Liver (tissue), 9 donors: ENCODE data around the gene SYT17. TPM values are rescaled to one million over a fixed set of nuclear protein-coding genes. Genes with fewer than 3 reads are reported as not detected.

Experiments
- DNase-seq: peaks from one replicate; pipeline ENCODE4 v3.0.0-alpha.2; 2017; ENCODE audit warnings: low spot score
- H3K27ac ChIP-seq, 2 donors: one replicate each; pipeline ENCODE4 v1.7.0; 2013; ENCODE audit warnings: inconsistent platforms in 2 of 2, low read length in 2 of 2, control low read depth in 1 of 2, low read depth in 1 of 2, mild to moderate bottlenecking in 1 of 2
- H3K27me3 ChIP-seq, 4 donors: one replicate each; pipeline versions ENCODE4 v1.6.1 to v1.7.0; 2013; ENCODE audit warnings: low read length in 3 of 4, inconsistent platforms in 1 of 4, mild to moderate bottlenecking in 1 of 4, moderate library complexity in 1 of 4; ENCODE audit not compliant: control insufficient read depth in 4 of 4, insufficient read depth in 4 of 4
- H3K36me3 ChIP-seq, 4 donors: one replicate each; pipeline versions ENCODE4 v1.6.1 to v1.7.0; 2013; ENCODE audit warnings: low read length in 3 of 4, mild to moderate bottlenecking in 3 of 4, low read depth in 1 of 4, moderate library complexity in 1 of 4; ENCODE audit not compliant: control insufficient read depth in 4 of 4, insufficient read depth in 3 of 4
- H3K4me1 ChIP-seq, 4 donors: one replicate each; pipeline versions ENCODE4 v1.6.1 to v1.7.0; 2013; ENCODE audit warnings: low read length in 3 of 4, mild to moderate bottlenecking in 3 of 4, moderate library complexity in 1 of 4; ENCODE audit not compliant: control insufficient read depth in 4 of 4, insufficient read depth in 4 of 4
- H3K4me3 ChIP-seq, 3 donors: one replicate each; pipeline versions ENCODE4 v1.6.1 to v1.7.0; 2013; ENCODE audit warnings: low read length in 3 of 3, control low read depth in 1 of 3, low read depth in 1 of 3, mild to moderate bottlenecking in 1 of 3
- H3K9ac ChIP-seq, 2 donors: one replicate each; pipeline ENCODE4 v1.7.0; 2013; ENCODE audit warnings: low read length in 2 of 2, mild to moderate bottlenecking in 2 of 2, moderate library complexity in 2 of 2, control low read depth in 1 of 2, low read depth in 1 of 2
- H3K9me3 ChIP-seq, 4 donors: one replicate each; pipeline versions ENCODE4 v1.6.1 to v1.7.0; 2013; ENCODE audit warnings: low read length in 3 of 4; ENCODE audit not compliant: control insufficient read depth in 4 of 4
- ATF3 ChIP-seq: IDR thresholded peaks from 2 replicates; pipeline ENCODE4 v1.6.1; 2016; ENCODE audit warnings: antibody characterized with exemption
- CTCF ChIP-seq: fragments of 150-350 bp; IDR thresholded peaks from 2 replicates; pipeline ENCODE4 v1.5.1; 2017; ENCODE audit warnings: improper control_type of control experiment, low read depth, low read length; ENCODE audit not compliant: missing input control
- EGR1 ChIP-seq, 2 donors: IDR thresholded peaks; 2 replicates each; pipeline ENCODE4 v1.6.1; 2016 to 2018; ENCODE audit warnings: antibody characterized with exemption in 2 of 2, low read depth in 2 of 2
- FOXA1 ChIP-seq: IDR thresholded peaks from 2 replicates; pipeline ENCODE4 v1.6.1; 2016; ENCODE audit warnings: antibody characterized with exemption
- FOXA2 ChIP-seq: IDR thresholded peaks from 2 replicates; pipeline ENCODE4 v1.6.1; 2016; ENCODE audit warnings: antibody characterized with exemption
- GABPA ChIP-seq, 2 donors: IDR thresholded peaks in 1 of 2; conservative IDR thresholded peaks in 1 of 2; 2 replicates each; pipeline ENCODE4 v1.6.1; 2016; ENCODE audit warnings: antibody characterized with exemption in 2 of 2, mild to moderate bottlenecking in 1 of 2, moderate library complexity in 1 of 2
- HNF4A ChIP-seq, 2 donors: conservative IDR thresholded peaks; 2 replicates each; pipeline ENCODE4 v1.6.1; 2016; ENCODE audit warnings: antibody characterized with exemption in 2 of 2, mild to moderate bottlenecking in 2 of 2
- HNF4G ChIP-seq: IDR thresholded peaks from 2 replicates; pipeline ENCODE4 v1.6.1; 2016; ENCODE audit warnings: antibody characterized with exemption
- JUND ChIP-seq, 2 donors: IDR thresholded peaks; 2 replicates each; pipeline ENCODE4 v1.6.1; 2016; ENCODE audit warnings: antibody characterized with exemption in 2 of 2
- MAX ChIP-seq: IDR thresholded peaks from 2 replicates; pipeline ENCODE4 v1.6.1; 2016; ENCODE audit warnings: antibody characterized with exemption
- NR2F2 ChIP-seq: IDR thresholded peaks from 2 replicates; pipeline ENCODE4 v1.6.1; 2016; ENCODE audit warnings: antibody characterized with exemption
- RAD21 ChIP-seq, 2 donors: IDR thresholded peaks; 2 replicates each; pipeline ENCODE4 v1.6.1; 2016; ENCODE audit warnings: antibody characterized with exemption in 2 of 2, mild to moderate bottlenecking in 2 of 2
- REST ChIP-seq: IDR thresholded peaks from 2 replicates; pipeline ENCODE4 v1.6.1; 2016; ENCODE audit warnings: antibody characterized with exemption, mild to moderate bottlenecking
- RXRA ChIP-seq, 2 donors: IDR thresholded peaks; 2 replicates each; pipeline ENCODE4 v1.6.1; 2017 to 2018; ENCODE audit warnings: antibody characterized with exemption in 2 of 2, mild to moderate bottlenecking in 1 of 2
- SP1 ChIP-seq: IDR thresholded peaks from 2 replicates; pipeline ENCODE4 v1.6.1; 2018; ENCODE audit warnings: antibody characterized with exemption, mild to moderate bottlenecking
- TAF1 ChIP-seq: conservative IDR thresholded peaks from 2 replicates; pipeline ENCODE4 v1.6.1; 2016; ENCODE audit warnings: antibody characterized with exemption, mild to moderate bottlenecking
- YY1 ChIP-seq: IDR thresholded peaks from 2 replicates; pipeline ENCODE4 v1.6.1; 2016; ENCODE audit warnings: antibody characterized with exemption, mild to moderate bottlenecking
- ZBTB33 ChIP-seq: IDR thresholded peaks from 2 replicates; pipeline ENCODE4 v1.6.1; 2016; ENCODE audit warnings: antibody characterized with exemption
- WGBS: extraction: QIAGEN DNeasy Blood & Tissue Kit; methylation state at CpG from one replicate; pipeline ENCODE4 v1.1.7; 2013; 5-methylcytosine and 5-hydroxymethylcytosine counted together
- polyA plus RNA-seq, 2 donors: library from polyadenylated mRNA; stranded (reverse) in 1 of 2; unstranded in 1 of 2; fragments of 200-250 nt in 1 of 2; fragments of >200 nt in 1 of 2; fragmentation: Nextera tagmentation in 1 of 2; extraction: Ambion mirVana in 1 of 2; gene quantifications; one replicate each; pipeline versions ENCODE4 v1.2.1 to v1.2.3, GENCODE V29; 2013 to 2015
- total RNA-seq, 2 donors: library from RNA; depleted of rRNA; stranded (reverse); fragments of >200 nt; gene quantifications; one replicate each; pipeline ENCODE4 v1.2.3, GENCODE V29; 2014
- donor health status: healthy.
- donor health status: healthy.
- donor health status: healthy.
- donor health status: healthy.
- donor health status: healthy.

SYT17 gene
- total and polyA plus RNA-seq, 4 donors, result 2.5 to 7.7 (median 5.5) TPM

- DNase-seq, result no peak
- H3K27ac ChIP-seq, result no peak overlapping the region
- TF ChIP-seq ATF3 (no peak), NR2F2 (no peak), ZBTB33 (no peak), YY1 (no peak), TAF1 (no peak), SP1 (no peak), HNF4G (no peak), RAD21 (IDR thresholded peaks at IDR 0.05) (no peak), JUND (IDR thresholded peaks at IDR 0.05) (peak in 1 of 2 donors; percentile 21), CTCF (no peak), HNF4A (conservative IDR thresholded peaks at IDR 0.05) (peak in 1 of 2 donors; percentile 51), REST (no peak), FOXA1 (peak; percentile 45), RXRA (IDR thresholded peaks at IDR 0.05) (peak in 1 of 2 donors; percentile 68), EGR1 (IDR thresholded peaks at IDR 0.05; ENCODE audit: low read depth in 2 of 2) (no peak), GABPA (IDR thresholded peaks at IDR 0.05 in 1 of 2, conservative IDR thresholded peaks at IDR 0.05 in 1 of 2) (no peak), FOXA2 (peak; percentile 39), MAX (peak; percentile 24)
- no peaks in the 10 kb centered on the region for H3K27me3 ChIP-seq
- H3K9me3 ChIP-seq, result no peaks in the 10 kb centered on the region
- no peak overlapping the region for H3K9ac ChIP-seq
- H3K36me3 ChIP-seq, result no peaks in the 10 kb centered on the region
- no peak overlapping the region for H3K4me3 ChIP-seq
- peaks cover 0 to 3% (median 0%) of the 10 kb centered on the region in 4 donors for H3K4me1 ChIP-seq
- 40% methylated on average over 3 of the region's 3 CpGs for WGBS
Observed at GRCh38 chr16:19282101-19282500, 114.1 kb downstream of the SYT17 start.
